Nephron (organoid): Measurements from ENCODE around the gene MACROD2.

Experiments used
- H3K27ac Mint-ChIP-seq, 3 experiments: 2 replicates each; pipeline ENCODE4 v1.8.0; 2020; ENCODE audit warnings: mixed read lengths in 3 of 3, mild to moderate bottlenecking in 2 of 3, moderate library complexity in 1 of 3
- H3K27me3 Mint-ChIP-seq: 2 replicates; pipeline ENCODE4 v1.8.0; 2021; ENCODE audit warnings: low read depth, mild to moderate bottlenecking, moderate library complexity, mixed read lengths
- H3K36me3 Mint-ChIP-seq: 2 replicates; pipeline ENCODE4 v1.8.0; 2020; ENCODE audit warnings: low read depth, mixed read lengths
- H3K4me1 Mint-ChIP-seq: 2 replicates; pipeline ENCODE4 v1.8.0; 2020; ENCODE audit warnings: mixed read lengths
- H3K4me3 Mint-ChIP-seq, 3 experiments: 2 replicates each; pipeline ENCODE4 v1.8.0; 2020; ENCODE audit warnings: mild to moderate bottlenecking in 3 of 3, mixed read lengths in 3 of 3, moderate library complexity in 2 of 3
- H3K9me3 Mint-ChIP-seq: 2 replicates; pipeline ENCODE4 v1.8.0; 2020; ENCODE audit warnings: mixed read lengths
- CTCF ChIP-seq, 3 experiments: fragments of 200-600 bp; sonication (generic); IDR thresholded peaks; one replicate each; pipeline ENCODE4 v1.5.0; 2021; ENCODE audit warnings: antibody characterized with exemption in 3 of 3; ENCODE audit not compliant: unreplicated experiment in 3 of 3

The MACROD2 gene

GRCh38 chr20:15245896-15246295, 1250.6 kb downstream of the MACROD2 start:
- no peak overlapping the region for H3K4me3 Mint-ChIP-seq
- no peak for TF ChIP-seq CTCF (IDR thresholded peaks at IDR 0.05; ENCODE audit: unreplicated experiment in 3 of 3)

GRCh38 chr20:15248618-15249395, 1253.5 kb downstream of the MACROD2 start:
- TF ChIP-seq CTCF (IDR thresholded peaks at IDR 0.05; ENCODE audit: unreplicated experiment in 3 of 3) = no peak
- Mint-ChIP-seq H3K27ac (no peak overlapping the region), H3K27me3 (peaks cover 4% of the 10 kb centered on the region)

More at GRCh38 chr20:15245896-15246295, 1250.6 kb downstream of the MACROD2 start:
- H3K4me1 Mint-ChIP-seq = no peaks in the 10 kb centered on the region
- no peak overlapping the region for H3K27ac Mint-ChIP-seq
- no peaks in the 10 kb centered on the region for H3K27me3 Mint-ChIP-seq
- H3K9me3 Mint-ChIP-seq = no peaks in the 10 kb centered on the region
- no peaks in the 10 kb centered on the region for H3K36me3 Mint-ChIP-seq

GRCh38 chr20:15251171-15251570, 1255.9 kb downstream of the MACROD2 start:
- Mint-ChIP-seq H3K9me3 (peaks cover 3% of the 10 kb centered on the region), H3K27ac (no peak overlapping the region), H3K4me3 (no peak overlapping the region), H3K27me3 (peaks cover 8% of the 10 kb centered on the region), H3K36me3 (no peaks in the 10 kb centered on the region), H3K4me1 (no peaks in the 10 kb centered on the region)
- no peak for TF ChIP-seq CTCF (IDR thresholded peaks at IDR 0.05; ENCODE audit: unreplicated experiment in 3 of 3)

More at GRCh38 chr20:15248618-15249395, 1253.5 kb downstream of the MACROD2 start:
- no peaks in the 10 kb centered on the region for H3K36me3 Mint-ChIP-seq
- no peaks in the 10 kb centered on the region for H3K4me1 Mint-ChIP-seq
- H3K4me3 Mint-ChIP-seq = no peak overlapping the region
- peaks cover 3% of the 10 kb centered on the region for H3K9me3 Mint-ChIP-seq

GRCh38 chr20:15252304-15252703, 1257.0 kb downstream of the MACROD2 start:
- Mint-ChIP-seq H3K36me3 (no peaks in the 10 kb centered on the region), H3K27me3 (peaks cover 8% of the 10 kb centered on the region), H3K27ac (no peak overlapping the region), H3K4me1 (peaks cover 9% of the 10 kb centered on the region), H3K4me3 (no peak overlapping the region), H3K9me3 (peaks cover 3% of the 10 kb centered on the region)
- no peak for TF ChIP-seq CTCF (IDR thresholded peaks at IDR 0.05; ENCODE audit: unreplicated experiment in 3 of 3)

GRCh38 chr20:15253431-15253830, 1258.1 kb downstream of the MACROD2 start:
- peaks cover 14% of the 10 kb centered on the region for H3K4me1 Mint-ChIP-seq
- no peaks in the 10 kb centered on the region for H3K36me3 Mint-ChIP-seq
- H3K9me3 Mint-ChIP-seq = peaks cover 3% of the 10 kb centered on the region
- peaks cover 8% of the 10 kb centered on the region for H3K27me3 Mint-ChIP-seq
- H3K27ac Mint-ChIP-seq = no peak overlapping the region
- H3K4me3 Mint-ChIP-seq = no peak overlapping the region
- TF ChIP-seq CTCF (IDR thresholded peaks at IDR 0.05; ENCODE audit: unreplicated experiment in 3 of 3) = no peak
